A673 (cell line): ENCODE results near the gene CRACR2A. TPM values are rescaled to one million over a fixed set of nuclear protein-coding genes. Genes with fewer than 3 reads are reported as not detected.

Experiments
- BruUV-seq: library from RNA; stranded (reverse); fragments of 400-500 nt; replicated peaks from 2 replicates; lab custom pipeline; 2021; lab: Mats Ljungman, UMichigan
- CTCF ChIA-PET: fragments of 300-600 bp; sonication (Branson Sonifier 250); formaldehyde crosslinking; loops from one replicate; lab custom pipeline; 2022; ENCODE audit warnings: antibody characterized with exemption; lab: Charles Lee
- POLR2A ChIA-PET: fragments of 300-600 bp; sonication (Branson Sonifier 250); formaldehyde crosslinking; loops from one replicate; lab custom pipeline; 2022; ENCODE audit warnings: antibody characterized with exemption; ENCODE audit not compliant: low non-redundant PET; lab: Charles Lee
- DNase-seq: peaks from one replicate; pipeline ENCODE4 v3.0.0-alpha.2; 2015; ENCODE audit warnings: low spot score
- H3K27ac ChIP-seq: fragments of 200-600 bp; sonication (generic); 2 replicates; pipeline ENCODE4 v1.5.1; 2016; ENCODE audit warnings: mixed run types, low read depth, mild to moderate bottlenecking, mixed read lengths, antibody characterized with exemption, low read length; ENCODE audit not compliant: poor library complexity, severe bottlenecking
- H3K27me3 ChIP-seq: fragments of 200-600 bp; sonication (generic); replicated peaks from 2 replicates; pipeline ENCODE4 v1.6.1; 2017; ENCODE audit warnings: mixed run types, low read depth, mild to moderate bottlenecking, mixed read lengths, antibody characterized with exemption, low read length; ENCODE audit not compliant: insufficient read depth, poor library complexity
- H3K36me3 ChIP-seq: fragments of 200-600 bp; sonication (generic); 2 replicates; pipeline ENCODE4 v1.6.1; 2016; ENCODE audit warnings: mixed run types, mild to moderate bottlenecking, mixed read lengths, antibody characterized with exemption, low read length; ENCODE audit not compliant: insufficient read depth, poor library complexity, severe bottlenecking
- H3K4me1 ChIP-seq: fragments of 200-600 bp; sonication (generic); 2 replicates; pipeline ENCODE4 v1.6.1; 2017; ENCODE audit warnings: mixed run types, mild to moderate bottlenecking, mixed read lengths, antibody characterized with exemption, low read length; ENCODE audit not compliant: insufficient read depth, poor library complexity, severe bottlenecking
- H3K4me3 ChIP-seq: fragments of 200-600 bp; sonication (generic); 2 replicates; pipeline ENCODE4 v1.5.1; 2016; ENCODE audit warnings: low read depth, mixed run types, mild to moderate bottlenecking, mixed read lengths, low read length; ENCODE audit not compliant: poor library complexity, severe bottlenecking
- H3K9me3 ChIP-seq: fragments of 200-600 bp; sonication (generic); 2 replicates; pipeline ENCODE4 v1.6.1; 2016; ENCODE audit warnings: mixed run types, low read depth, mild to moderate bottlenecking, mixed read lengths, antibody characterized with exemption, low read length; ENCODE audit not compliant: poor library complexity, severe bottlenecking
- CTCF ChIP-seq: fragments of 300-800, 200-600 bp; sonication (generic); conservative IDR thresholded peaks from 2 replicates; pipeline ENCODE4 v1.5.1; 2017; ENCODE audit warnings: low read depth, mild to moderate bottlenecking, antibody characterized with exemption, low read length, moderate library complexity, mixed read lengths
- EZH2 ChIP-seq: fragments of 200-600 bp; sonication (generic); IDR thresholded peaks from 2 replicates; pipeline ENCODE4 v1.6.1; 2017; ENCODE audit warnings: borderline replicate concordance, low read depth, mild to moderate bottlenecking, mixed read lengths, antibody characterized with exemption, low read length; ENCODE audit not compliant: poor library complexity, severe bottlenecking
- intact Hi-C: fragments of 100-400 bp; cut with micrococcal nuclease; formaldehyde crosslinking; loops from one replicate; pipeline ENCODE4 v1.10.0; 2022; ENCODE audit not compliant: unreplicated experiment
- total RNA-seq: library from RNA; stranded (reverse); gene quantifications from 2 replicates; pipeline ENCODE4 v1.2.3, GENCODE V29; 2021

CRACR2A gene
- total RNA-seq, 1 experiment from 2014 or later: 0.13 TPM

DNA sequence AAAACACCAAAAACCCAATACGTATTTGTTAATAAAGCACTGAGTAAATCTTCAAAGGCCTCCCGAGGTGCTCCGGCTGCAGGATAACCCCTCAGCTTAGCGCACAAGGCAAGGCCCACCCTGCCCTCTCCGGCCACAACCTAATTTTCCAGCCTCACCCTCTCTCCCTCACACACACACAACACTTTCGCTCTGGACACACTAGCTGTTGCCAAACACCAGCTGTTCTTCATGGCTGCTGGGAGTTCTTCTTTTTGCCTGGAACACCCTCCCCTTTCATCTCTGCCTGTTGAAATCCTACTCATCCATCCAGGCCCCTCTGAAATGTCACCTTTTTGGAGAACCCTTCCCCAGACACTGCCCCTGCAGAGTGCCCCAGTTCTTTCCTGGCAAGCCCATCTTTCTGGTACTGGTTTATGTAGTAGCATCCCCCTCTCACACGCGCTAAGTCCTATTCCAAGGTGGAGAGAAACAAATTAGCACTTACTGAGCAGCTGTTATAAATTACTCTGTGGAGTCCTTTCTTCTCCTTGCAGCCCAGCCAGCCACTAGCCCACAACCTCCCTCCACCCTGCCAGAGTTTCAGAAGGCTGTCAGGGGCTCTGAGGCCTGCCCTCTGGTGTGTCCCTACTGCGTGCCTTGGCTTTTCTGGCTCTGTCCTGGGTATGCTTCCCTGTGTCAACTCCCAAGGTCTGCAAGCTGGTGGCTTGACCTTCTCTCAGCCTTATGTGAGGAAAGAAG, 805 bp upstream of the CRACR2A start:
- Histone ChIP-seq H3K4me3 (no peak overlapping the region), H3K27ac (no peak overlapping the region), H3K9me3 (no peaks in the 10 kb centered on the region), H3K27me3 (peaks cover 51% of the 10 kb centered on the region), H3K36me3 (no peaks in the 10 kb centered on the region), H3K4me1 (no peaks in the 10 kb centered on the region)
- DNase-seq: no peak
- ChIA-PET CTCF (no interaction called here), POLR2A (no interaction called here)
- BruUV-seq: no TSS peak
- intact Hi-C loops: no loop called here
- TF ChIP-seq CTCF (no peak), EZH2 (no peak)

- Histone ChIP-seq H3K27ac (no peak overlapping the region), H3K4me1 (no peaks in the 10 kb centered on the region), H3K36me3 (no peaks in the 10 kb centered on the region), H3K27me3 (peaks cover 51% of the 10 kb centered on the region), H3K4me3 (no peak overlapping the region), H3K9me3 (no peaks in the 10 kb centered on the region)
- no peak for DNase-seq
- no TSS peak for BruUV-seq
- ChIA-PET CTCF (no interaction called here), POLR2A (no interaction called here)
- no peak for TF ChIP-seq EZH2
- intact Hi-C loops: no loop called here
Observed at GRCh38 chr12:3752096-3752709, 706 bp downstream of the CRACR2A start.

DNA sequence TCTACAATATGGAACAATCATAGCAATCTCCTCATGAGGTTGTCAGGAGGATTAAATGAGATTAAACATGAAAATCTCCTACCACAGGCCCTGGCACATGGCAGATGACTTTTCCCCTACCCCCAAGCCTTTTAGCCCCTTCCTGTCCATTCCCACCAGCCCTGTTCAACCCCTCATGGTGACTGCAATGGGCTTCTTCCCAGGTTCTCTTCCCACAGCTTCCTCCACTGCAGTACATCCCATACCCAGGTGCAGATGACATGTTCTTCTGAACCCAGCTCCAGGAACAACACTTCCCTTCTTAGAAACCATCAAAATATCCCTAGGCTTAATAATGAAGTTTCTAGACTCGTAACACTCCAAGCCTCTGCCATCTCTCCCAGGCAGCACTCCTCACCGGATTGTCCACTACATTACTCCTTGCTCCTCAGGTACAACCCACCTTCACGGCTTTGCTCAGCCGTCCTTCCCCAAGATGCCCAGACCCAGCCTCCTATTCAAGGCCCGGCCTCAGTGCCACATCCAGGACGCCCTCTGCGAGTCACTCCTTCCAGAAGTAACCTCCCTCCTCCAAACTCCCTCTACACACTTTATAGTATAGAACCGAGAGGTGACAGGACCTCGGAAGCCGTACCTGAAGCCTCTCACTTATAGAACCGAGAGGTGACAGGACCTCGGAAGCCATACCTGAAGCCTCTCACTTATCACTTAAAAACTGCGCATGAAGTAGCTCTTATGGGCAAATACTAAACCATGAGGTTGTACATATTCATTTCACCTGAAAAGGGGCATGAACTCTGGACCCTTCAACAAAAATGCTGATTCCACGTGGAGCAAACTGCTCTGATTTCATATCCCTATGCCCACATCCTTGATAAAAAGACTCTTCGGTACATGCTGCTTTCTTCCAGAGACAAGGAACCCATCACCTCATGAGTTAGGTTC, 1.5 kb downstream of the CRACR2A start:
- intact Hi-C loops: no loop called here
- H3K27me3 ChIP-seq: peaks cover 51% of the 10 kb centered on the region
- no peaks in the 10 kb centered on the region for H3K9me3 ChIP-seq
- no peak for DNase-seq
- H3K4me1 ChIP-seq: no peaks in the 10 kb centered on the region
- CTCF ChIA-PET: no interaction called here
- no peak for TF ChIP-seq CTCF
- no peak for TF ChIP-seq EZH2
- H3K27ac ChIP-seq: no peak overlapping the region
- no TSS peak for BruUV-seq
- H3K36me3 ChIP-seq: no peaks in the 10 kb centered on the region
- POLR2A ChIA-PET: no interaction called here
- no peak overlapping the region for H3K4me3 ChIP-seq
